Measurements from ENCODE around the gene URB2. TPM values are rescaled to one million over a fixed set of nuclear protein-coding genes. Genes with fewer than 3 reads are reported as not detected.

URB2 gene
- total RNA-seq, 6 experiments from 2014 or later = 3.7 to 7.6 (median 3.9) TPM

DNA sequence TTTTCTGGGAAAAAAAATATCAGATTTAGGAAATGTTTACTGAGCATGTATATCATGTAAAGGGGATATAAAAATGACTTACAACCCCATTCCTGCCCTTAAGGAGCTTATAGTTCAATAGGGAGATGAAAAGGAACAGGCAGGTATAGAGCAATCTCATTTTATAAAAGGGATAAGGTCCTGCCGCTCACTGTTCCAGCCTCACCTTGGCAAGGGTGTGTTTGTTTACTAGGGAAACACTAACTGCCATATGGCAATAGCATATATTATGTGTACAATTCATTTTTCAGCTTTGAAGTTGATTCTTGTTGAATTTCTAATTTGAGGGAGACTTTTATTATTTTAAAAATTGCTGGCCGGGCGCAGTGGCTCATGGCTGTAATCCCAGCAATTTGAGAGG, 25.5 kb downstream of the URB2 start:
- ATAC-seq (no peak), DNase-seq (no peak)
- Histone ChIP-seq H3K4me1 (no peaks in the 10 kb centered on the region), H3K4me3 (no peak overlapping the region), H3K27ac (no peak overlapping the region), H3K27me3 (no peaks in the 10 kb centered on the region), H3K9me3 (no peaks in the 10 kb centered on the region), H3K36me3 (peaks cover 0 to 69% (median 26%) of the 10 kb centered on the region in 4 donors)
- WGBS (ENCODE audit: insufficient coverage, low coverage, low lambda C conversion rate, missing lambda C conversion rate) = 93% methylated on average over 3 of the region's 3 CpGs
- intact Hi-C loops (cut with DNase I) = no loop called here
- no peak for TF ChIP-seq POLR2A (IDR thresholded peaks at IDR 0.05)
- TF ChIP-seq, protein P1, sequence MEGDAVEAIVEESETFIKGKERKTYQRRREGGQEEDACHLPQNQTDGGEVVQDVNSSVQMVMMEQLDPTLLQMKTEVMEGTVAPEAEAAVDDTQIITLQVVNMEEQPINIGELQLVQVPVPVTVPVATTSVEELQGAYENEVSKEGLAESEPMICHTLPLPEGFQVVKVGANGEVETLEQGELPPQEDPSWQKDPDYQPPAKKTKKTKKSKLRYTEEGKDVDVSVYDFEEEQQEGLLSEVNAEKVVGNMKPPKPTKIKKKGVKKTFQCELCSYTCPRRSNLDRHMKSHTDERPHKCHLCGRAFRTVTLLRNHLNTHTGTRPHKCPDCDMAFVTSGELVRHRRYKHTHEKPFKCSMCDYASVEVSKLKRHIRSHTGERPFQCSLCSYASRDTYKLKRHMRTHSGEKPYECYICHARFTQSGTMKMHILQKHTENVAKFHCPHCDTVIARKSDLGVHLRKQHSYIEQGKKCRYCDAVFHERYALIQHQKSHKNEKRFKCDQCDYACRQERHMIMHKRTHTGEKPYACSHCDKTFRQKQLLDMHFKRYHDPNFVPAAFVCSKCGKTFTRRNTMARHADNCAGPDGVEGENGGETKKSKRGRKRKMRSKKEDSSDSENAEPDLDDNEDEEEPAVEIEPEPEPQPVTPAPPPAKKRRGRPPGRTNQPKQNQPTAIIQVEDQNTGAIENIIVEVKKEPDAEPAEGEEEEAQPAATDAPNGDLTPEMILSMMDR (IDR thresholded peaks at IDR 0.05) = no peak

DNA sequence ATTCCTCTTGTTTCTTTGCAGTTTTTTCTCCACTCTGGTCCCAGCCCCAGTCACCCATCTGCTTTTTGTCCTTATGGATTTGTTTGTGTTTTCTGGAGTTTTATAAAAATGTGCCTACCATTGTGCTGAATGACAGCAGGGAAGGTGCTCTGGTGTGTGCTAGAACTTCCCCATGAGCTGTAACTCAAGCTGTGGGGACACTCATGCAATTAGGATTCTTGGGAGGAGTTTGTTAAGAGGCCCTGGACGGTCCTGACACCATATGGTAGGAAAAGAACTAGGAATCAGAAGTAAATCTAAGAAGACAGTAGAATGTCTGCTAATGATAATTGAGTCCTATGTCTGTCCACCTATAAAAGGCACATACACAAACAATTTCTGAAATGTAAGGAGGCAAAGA, 27.4 kb downstream of the URB2 start:
- H3K4me3 ChIP-seq = no peak overlapping the region
- peaks cover 0 to 61% (median 20%) of the 10 kb centered on the region in 4 donors for H3K36me3 ChIP-seq
- H3K27ac ChIP-seq = no peak overlapping the region
- H3K9me3 ChIP-seq = no peaks in the 10 kb centered on the region
- H3K4me1 ChIP-seq = no peaks in the 10 kb centered on the region
- no peak for DNase-seq
- WGBS (ENCODE audit: insufficient coverage, low coverage, low lambda C conversion rate, missing lambda C conversion rate) = no CpG with 5 or more reads among the region's 1 CpG
- H3K27me3 ChIP-seq = no peaks in the 10 kb centered on the region
- intact Hi-C loops (cut with DNase I) = no loop called here
- TF ChIP-seq POLR2A (IDR thresholded peaks at IDR 0.05) = no peak
- TF ChIP-seq, protein P1 (IDR thresholded peaks at IDR 0.05) = no peak
- ATAC-seq = no peak

GRCh38 chr1:229655781-229656180, 29.7 kb downstream of the URB2 start:
- TF ChIP-seq, protein P1 (IDR thresholded peaks at IDR 0.05) = no peak
- no peak for TF ChIP-seq POLR2A (IDR thresholded peaks at IDR 0.05)
- no peak for DNase-seq

GRCh38 chr1:229657993-229658755, 32.1 kb downstream of the URB2 start:
- Histone ChIP-seq H3K9me3 (no peaks in the 10 kb centered on the region), H3K4me3 (no peak overlapping the region), H3K36me3 (peaks cover 0 to 37% (median 12%) of the 10 kb centered on the region in 4 donors), H3K27me3 (no peaks in the 10 kb centered on the region), H3K4me1 (peaks cover 0 to 3% (median 0%) of the 10 kb centered on the region in 4 donors), H3K27ac (no peak overlapping the region)
- ATAC-seq (no peak), DNase-seq (no peak)
- no CpG with 5 or more reads among the region's 2 CpGs for WGBS (ENCODE audit: insufficient coverage, low coverage, low lambda C conversion rate, missing lambda C conversion rate)
- TF ChIP-seq, protein P1 (IDR thresholded peaks at IDR 0.05) = no peak
- no peak for TF ChIP-seq POLR2A (IDR thresholded peaks at IDR 0.05)
- intact Hi-C loops (cut with DNase I) = no loop called here

More at GRCh38 chr1:229655781-229656180, 29.7 kb downstream of the URB2 start:
- Histone ChIP-seq H3K27ac (no peak overlapping the region), H3K9me3 (no peaks in the 10 kb centered on the region), H3K4me1 (no peaks in the 10 kb centered on the region), H3K27me3 (no peaks in the 10 kb centered on the region), H3K4me3 (no peak overlapping the region), H3K36me3 (peaks cover 0 to 55% (median 14%) of the 10 kb centered on the region in 4 donors)
- no peak for ATAC-seq
- WGBS (ENCODE audit: insufficient coverage, low coverage, low lambda C conversion rate, missing lambda C conversion rate) = 86% methylated on average over 2 of the region's 5 CpGs
- intact Hi-C loops (cut with DNase I) = no loop called here

Data from right lobe of liver (tissue), 6 donors.